ENCODE measurements around the gene DNAI2.
A peak's percentile ranks its signal among the peaks of the same experiment; 100 is the strongest.
"Not testable (repeated sequence)": the region's sequence is repeated elsewhere in the genome, so short reads cannot be mapped to it uniquely, and the experiment has no call there.

DNAI2 gene

GRCh38 chr17:74281799-74282198 is 7.8 kb downstream of the DNAI2 start:
- DNase-seq (ENCODE audit: insufficient read length, low spot score) (no peak), FAIRE-seq (no peak)
- no peak for TF ChIP-seq POLR2AphosphoS5 (IDR thresholded peaks at IDR 0.05; ENCODE audit: low read depth, low read length)
- no peak for TF ChIP-seq POU2F2 (IDR thresholded peaks at IDR 0.05; ENCODE audit: low read depth, low read length)
- no peak for TF ChIP-seq PAX5 (IDR thresholded peaks at IDR 0.05; ENCODE audit: insufficient read depth, low read length, severe bottlenecking)
- no peak for TF ChIP-seq POLR2A (IDR thresholded peaks at IDR 0.05; ENCODE audit: low read depth, low read length)
- TF ChIP-seq SPI1 (IDR thresholded peaks at IDR 0.05; ENCODE audit: low read depth, low read length) = no peak
- TF ChIP-seq TAF1 (IDR thresholded peaks at IDR 0.05; ENCODE audit: low read depth, low read length) = no peak

- not testable (repeated sequence) for DNase-seq (ENCODE audit: insufficient read length, low spot score); FAIRE-seq
Measured at GRCh38 chr17:74282274-74282586, 8.2 kb downstream of the DNAI2 start.

DNA sequence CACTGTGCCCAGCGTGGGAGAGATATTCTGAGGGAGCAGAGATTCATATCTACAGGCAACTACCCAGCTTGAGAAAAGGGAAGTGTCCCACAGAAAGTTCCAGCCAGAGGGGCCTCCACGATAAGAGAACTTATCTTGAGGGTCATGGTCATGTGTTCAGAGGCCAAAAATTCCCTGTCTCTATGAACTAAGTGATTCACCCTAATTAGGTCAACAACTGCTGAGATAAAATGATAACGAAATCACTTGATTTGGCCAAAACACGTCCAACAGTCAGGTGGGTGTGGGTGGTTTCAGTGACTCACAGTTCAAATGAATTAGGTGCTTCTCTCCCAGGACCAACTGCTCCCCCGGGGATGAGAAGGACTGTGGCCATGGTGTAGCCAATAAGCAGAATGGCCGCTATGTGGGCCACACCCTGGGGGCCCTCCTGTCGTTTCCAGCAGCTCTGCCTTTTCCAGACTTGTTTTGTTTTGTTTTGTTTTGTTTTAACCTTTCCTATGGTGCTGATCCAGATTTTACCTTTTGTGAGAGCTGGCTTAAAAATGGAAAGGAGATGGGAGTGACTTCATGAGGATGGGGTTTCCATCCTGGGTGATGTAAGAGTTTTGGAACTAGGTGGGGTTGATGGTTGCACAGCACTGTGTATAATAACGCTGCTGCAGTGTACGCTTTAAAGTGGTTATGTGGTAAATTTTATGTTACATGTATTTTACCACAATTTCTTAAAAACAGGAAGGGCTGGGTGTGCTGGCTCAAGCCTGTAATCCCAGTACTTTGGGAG is 8.7 kb downstream of the DNAI2 start:
- FAIRE-seq (no peak), DNase-seq (ENCODE audit: insufficient read length, low spot score) (no peak)
- no peak for TF ChIP-seq POLR2AphosphoS5 (IDR thresholded peaks at IDR 0.05; ENCODE audit: low read depth, low read length)
- TF ChIP-seq SPI1 (IDR thresholded peaks at IDR 0.05; ENCODE audit: low read depth, low read length) = peak; percentile 79

- no peak for TF ChIP-seq POLR2AphosphoS5 (IDR thresholded peaks at IDR 0.05; ENCODE audit: low read depth, low read length)
- no peak for TF ChIP-seq SPI1 (IDR thresholded peaks at IDR 0.05; ENCODE audit: low read depth, low read length)
- no peak for TF ChIP-seq POLR2A (IDR thresholded peaks at IDR 0.05; ENCODE audit: low read depth, low read length)
- no peak for TF ChIP-seq POU2F2 (IDR thresholded peaks at IDR 0.05; ENCODE audit: low read depth, low read length)
- TF ChIP-seq TAF1 (IDR thresholded peaks at IDR 0.05; ENCODE audit: low read depth, low read length) = no peak
- no peak for TF ChIP-seq PAX5 (IDR thresholded peaks at IDR 0.05; ENCODE audit: insufficient read depth, low read length, severe bottlenecking)
- FAIRE-seq (no peak), DNase-seq (ENCODE audit: insufficient read length, low spot score) (no peak)
Measured at GRCh38 chr17:74283371-74283673, 9.3 kb downstream of the DNAI2 start.

- DNase-seq (ENCODE audit: insufficient read length, low spot score) (no peak), FAIRE-seq (no peak)
- TF ChIP-seq PAX5 (IDR thresholded peaks at IDR 0.05; ENCODE audit: insufficient read depth, low read length, severe bottlenecking) = no peak
- no peak for TF ChIP-seq POU2F2 (IDR thresholded peaks at IDR 0.05; ENCODE audit: low read depth, low read length)
- TF ChIP-seq SPI1 (IDR thresholded peaks at IDR 0.05; ENCODE audit: low read depth, low read length) = no peak
- no peak for TF ChIP-seq POLR2A (IDR thresholded peaks at IDR 0.05; ENCODE audit: low read depth, low read length)
Measured at GRCh38 chr17:74287031-74287602, 13.1 kb downstream of the DNAI2 start.

GRCh38 chr17:74288785-74289184 is 14.8 kb downstream of the DNAI2 start:
- FAIRE-seq (no peak), DNase-seq (ENCODE audit: insufficient read length, low spot score) (no peak)
- TF ChIP-seq PAX5 (IDR thresholded peaks at IDR 0.05; ENCODE audit: insufficient read depth, low read length, severe bottlenecking) (no peak), SPI1 (IDR thresholded peaks at IDR 0.05; ENCODE audit: low read depth, low read length) (no peak), TAF1 (IDR thresholded peaks at IDR 0.05; ENCODE audit: low read depth, low read length) (no peak), POU2F2 (IDR thresholded peaks at IDR 0.05; ENCODE audit: low read depth, low read length) (no peak), POLR2AphosphoS5 (IDR thresholded peaks at IDR 0.05; ENCODE audit: low read depth, low read length) (no peak), POLR2A (IDR thresholded peaks at IDR 0.05; ENCODE audit: low read depth, low read length) (no peak)

GRCh38 chr17:74289688-74290087 is 15.7 kb downstream of the DNAI2 start:
- no peak for DNase-seq (ENCODE audit: insufficient read length, low spot score)
- TF ChIP-seq POLR2A (IDR thresholded peaks at IDR 0.05; ENCODE audit: low read depth, low read length) = no peak
- TF ChIP-seq SPI1 (IDR thresholded peaks at IDR 0.05; ENCODE audit: low read depth, low read length) = peak; percentile 26; the same call in 1 of the 2 replicates

DNA sequence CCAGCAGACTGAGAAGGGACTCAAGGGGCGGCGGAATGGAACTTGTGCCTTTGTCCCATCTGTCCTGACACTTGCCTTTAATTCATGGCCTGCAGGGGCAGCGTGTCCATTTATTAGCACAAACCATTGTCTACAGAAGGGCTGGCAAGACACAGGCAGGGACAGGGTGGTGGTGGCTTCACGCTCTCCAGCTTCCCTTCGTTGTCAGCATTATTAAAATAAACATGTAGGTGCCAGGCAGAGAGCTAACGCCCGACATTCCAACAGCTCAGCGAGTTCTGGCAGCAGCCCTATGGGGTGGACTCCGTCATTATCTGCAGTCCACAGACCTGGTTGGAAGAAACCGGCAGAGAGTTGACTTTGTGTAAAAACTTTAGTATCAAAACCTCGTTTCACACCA is 16.3 kb downstream of the DNAI2 start:
- TF ChIP-seq SPI1 (IDR thresholded peaks at IDR 0.05; ENCODE audit: low read depth, low read length) = no peak
- DNase-seq (ENCODE audit: insufficient read length, low spot score) = no peak
- FAIRE-seq = no peak

More at GRCh38 chr17:74289688-74290087, 15.7 kb downstream of the DNAI2 start:
- no peak for FAIRE-seq

DNA sequence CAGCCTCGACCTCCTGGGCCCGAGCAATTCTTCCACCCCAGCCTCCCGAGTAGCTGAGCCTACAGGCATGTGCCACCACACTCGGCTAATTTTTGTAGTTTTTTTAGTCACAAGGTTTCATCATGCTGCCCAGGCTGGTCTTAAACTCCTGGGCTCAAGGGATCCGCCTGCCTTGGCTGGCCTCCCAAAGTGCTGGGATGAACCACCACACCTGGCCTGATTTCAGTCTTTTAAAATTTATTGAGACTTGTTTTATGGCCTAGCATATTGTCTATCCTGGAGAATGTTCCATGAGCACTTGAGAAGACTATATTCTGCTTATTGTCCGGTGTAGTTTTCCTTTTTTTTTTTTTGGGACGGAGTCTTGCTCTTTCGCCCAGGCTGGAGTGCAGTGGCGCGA is 18.5 kb downstream of the DNAI2 start:
- FAIRE-seq (no peak), DNase-seq (ENCODE audit: insufficient read length, low spot score) (no peak)

GRCh38 chr17:74295625-74296547 is 21.9 kb downstream of the DNAI2 start:
- TF ChIP-seq POLR2AphosphoS5 (IDR thresholded peaks at IDR 0.05; ENCODE audit: low read depth, low read length) = no peak
- no peak for TF ChIP-seq POLR2A (IDR thresholded peaks at IDR 0.05; ENCODE audit: low read depth, low read length)
- TF ChIP-seq POU2F2 (IDR thresholded peaks at IDR 0.05; ENCODE audit: low read depth, low read length) = no peak
- no peak for TF ChIP-seq SPI1 (IDR thresholded peaks at IDR 0.05; ENCODE audit: low read depth, low read length)
- no peak for TF ChIP-seq PAX5 (IDR thresholded peaks at IDR 0.05; ENCODE audit: insufficient read depth, low read length, severe bottlenecking)
- no peak for TF ChIP-seq TAF1 (IDR thresholded peaks at IDR 0.05; ENCODE audit: low read depth, low read length)
- DNase-seq (ENCODE audit: insufficient read length, low spot score) (no peak), FAIRE-seq (no peak)

More for the DNA sequence above, 18.5 kb downstream of the DNAI2 start:
- no peak for TF ChIP-seq POLR2AphosphoS5 (IDR thresholded peaks at IDR 0.05; ENCODE audit: low read depth, low read length)
- TF ChIP-seq POU2F2 (IDR thresholded peaks at IDR 0.05; ENCODE audit: low read depth, low read length) = no peak
- TF ChIP-seq SPI1 (IDR thresholded peaks at IDR 0.05; ENCODE audit: low read depth, low read length) = no peak
- no peak for TF ChIP-seq PAX5 (IDR thresholded peaks at IDR 0.05; ENCODE audit: insufficient read depth, low read length, severe bottlenecking)
- no peak for TF ChIP-seq POLR2A (IDR thresholded peaks at IDR 0.05; ENCODE audit: low read depth, low read length)
- no peak for TF ChIP-seq TAF1 (IDR thresholded peaks at IDR 0.05; ENCODE audit: low read depth, low read length)
